ENCODE measurements around the gene MB21D2.
A peak's percentile ranks its signal among the peaks of the same experiment; 100 is the strongest.
"Not testable (repeated sequence)": the region's sequence is repeated elsewhere in the genome, so short reads cannot be mapped to it uniquely, and the experiment has no call there.

MB21D2 gene

DNA sequence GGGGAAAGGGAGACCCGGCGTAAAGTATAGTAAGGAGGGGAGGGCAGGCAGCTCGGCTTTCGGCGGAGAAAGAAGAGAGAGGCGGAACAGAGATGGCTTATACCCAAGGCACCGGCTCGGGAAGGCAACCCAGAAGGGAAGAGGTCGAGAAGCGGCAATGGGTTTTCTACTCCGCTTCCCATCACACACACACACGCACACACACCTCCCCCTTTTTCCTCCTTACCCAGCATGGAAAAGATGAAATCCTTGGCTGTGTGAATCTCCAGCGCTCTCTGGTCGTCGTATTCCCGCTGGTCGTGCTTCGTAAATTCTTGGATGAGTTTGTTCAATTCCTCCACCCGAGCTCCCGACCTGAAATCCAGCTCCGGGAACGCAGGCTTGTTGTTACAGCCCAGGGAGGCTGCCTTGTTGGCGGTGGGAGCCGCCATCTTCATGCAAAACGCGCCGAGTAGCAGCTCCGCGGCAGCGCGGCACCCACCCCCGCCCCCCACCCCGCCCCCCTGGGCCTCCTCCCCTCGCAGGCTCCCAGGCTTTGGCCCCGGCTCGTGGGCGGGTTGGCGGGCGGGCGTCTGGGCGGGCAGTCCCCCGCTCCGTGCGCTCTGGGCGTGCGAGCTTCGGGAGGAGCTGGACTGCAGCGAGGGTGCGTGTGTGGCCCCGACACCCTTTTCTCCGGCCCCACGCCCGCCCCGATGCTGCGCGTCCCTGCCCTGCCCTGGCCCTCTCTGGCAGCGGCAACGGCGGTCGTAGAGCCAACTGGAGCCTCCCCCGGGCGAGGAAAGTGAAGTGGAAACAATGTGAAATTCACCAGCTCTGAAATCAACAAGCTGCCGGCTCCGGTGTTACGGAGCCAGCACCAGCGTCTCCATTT lies at the start of gene MB21D2:
Gene MB21D2, minus strand, starts transcription at position 453 of the 871 bp plus-strand sequence. Its CDS starts 16 bp downstream, at position 437.
- intact Hi-C loops (cut with DNase I; ENCODE audit: low total_unique reads): loop anchor here (5.0 kb wide), 1 partner anchor 85 kb away; no protein-coding TSS in a partner anchor

GRCh38 chr3:192964959-192965719 lies 47.5 kb upstream of the MB21D2 start:
- H3K4me3 ChIP-seq; H3K27ac ChIP-seq; DNase-seq; H3K9me3 ChIP-seq; H3K36me3 ChIP-seq; H3K4me1 ChIP-seq; intact Hi-C loops (cut with DNase I; ENCODE audit: low total_unique reads); H3K27me3 ChIP-seq: not testable (repeated sequence)

More for the DNA sequence above, at the start of gene MB21D2:
- Histone ChIP-seq H3K4me1 (peaks cover 0 to 26% (median 4%) of the 10 kb centered on the region in 4 donors), H3K36me3 (no peaks in the 10 kb centered on the region), H3K4me3 (peak within 1 kb of the TSS; percentile 72 to 84), H3K9me3 (no peaks in the 10 kb centered on the region), H3K27me3 (no peaks in the 10 kb centered on the region), H3K27ac (peak within 1 kb of the TSS; percentile 90 to 92)
- TF ChIP-seq, protein P1, sequence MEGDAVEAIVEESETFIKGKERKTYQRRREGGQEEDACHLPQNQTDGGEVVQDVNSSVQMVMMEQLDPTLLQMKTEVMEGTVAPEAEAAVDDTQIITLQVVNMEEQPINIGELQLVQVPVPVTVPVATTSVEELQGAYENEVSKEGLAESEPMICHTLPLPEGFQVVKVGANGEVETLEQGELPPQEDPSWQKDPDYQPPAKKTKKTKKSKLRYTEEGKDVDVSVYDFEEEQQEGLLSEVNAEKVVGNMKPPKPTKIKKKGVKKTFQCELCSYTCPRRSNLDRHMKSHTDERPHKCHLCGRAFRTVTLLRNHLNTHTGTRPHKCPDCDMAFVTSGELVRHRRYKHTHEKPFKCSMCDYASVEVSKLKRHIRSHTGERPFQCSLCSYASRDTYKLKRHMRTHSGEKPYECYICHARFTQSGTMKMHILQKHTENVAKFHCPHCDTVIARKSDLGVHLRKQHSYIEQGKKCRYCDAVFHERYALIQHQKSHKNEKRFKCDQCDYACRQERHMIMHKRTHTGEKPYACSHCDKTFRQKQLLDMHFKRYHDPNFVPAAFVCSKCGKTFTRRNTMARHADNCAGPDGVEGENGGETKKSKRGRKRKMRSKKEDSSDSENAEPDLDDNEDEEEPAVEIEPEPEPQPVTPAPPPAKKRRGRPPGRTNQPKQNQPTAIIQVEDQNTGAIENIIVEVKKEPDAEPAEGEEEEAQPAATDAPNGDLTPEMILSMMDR (IDR thresholded peaks at IDR 0.05): no peak
- peak; percentile 74 to 88 for DNase-seq

- Histone ChIP-seq H3K27me3 (no peaks in the 10 kb centered on the region), H3K4me1 (no peaks in the 10 kb centered on the region), H3K9me3 (no peaks in the 10 kb centered on the region), H3K36me3 (no peaks in the 10 kb centered on the region), H3K27ac (no peak overlapping the region), H3K4me3 (no peak overlapping the region)
- intact Hi-C loops (cut with DNase I; ENCODE audit: low total_unique reads): no loop called here
- no peak for DNase-seq
- TF ChIP-seq, protein P1 (IDR thresholded peaks at IDR 0.05): no peak
These were observed 42.1 kb upstream of the MB21D2 start for GRCh38 chr3:192959773-192960172.

GRCh38 chr3:192958219-192958872 lies 40.7 kb upstream of the MB21D2 start:
- Histone ChIP-seq H3K27ac (peak overlapping the region in 1 of 2 donors; percentile 39), H3K4me1 (no peaks in the 10 kb centered on the region), H3K36me3 (no peaks in the 10 kb centered on the region), H3K9me3 (no peaks in the 10 kb centered on the region), H3K27me3 (no peaks in the 10 kb centered on the region), H3K4me3 (no peak overlapping the region)
- intact Hi-C loops (cut with DNase I; ENCODE audit: low total_unique reads): no loop called here
- TF ChIP-seq, protein P1 (IDR thresholded peaks at IDR 0.05): no peak
- no peak for DNase-seq

DNA sequence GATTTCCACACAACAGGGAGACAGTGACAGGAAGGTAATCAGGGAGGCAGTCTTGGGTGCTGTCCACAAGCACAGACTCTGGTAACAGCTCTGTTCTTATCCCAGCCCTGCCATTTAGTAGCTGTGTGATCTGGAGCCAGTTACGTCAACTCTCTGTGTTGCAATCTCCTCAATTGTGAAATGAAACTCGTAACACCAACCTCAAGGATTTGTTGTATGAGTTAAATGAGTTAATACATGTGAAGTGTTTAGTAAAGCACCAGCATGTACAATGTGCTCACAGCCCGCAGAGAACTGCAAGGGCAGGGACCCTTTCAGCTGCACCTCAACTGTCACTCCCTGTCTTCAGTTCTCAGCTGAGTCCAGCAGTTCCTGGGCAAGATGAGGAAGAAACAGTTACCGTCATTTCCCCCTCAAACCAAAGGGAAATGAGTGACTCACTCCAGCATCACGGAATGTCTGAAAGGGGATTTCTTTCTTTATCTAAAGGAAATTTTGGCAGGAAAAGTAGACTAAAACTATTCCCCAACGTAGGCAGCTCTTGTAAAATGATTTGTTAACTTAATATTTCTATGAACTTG lies 39.9 kb upstream of the MB21D2 start:
- H3K9me3 ChIP-seq: no peaks in the 10 kb centered on the region
- DNase-seq: peak; percentile 46 to 67
- no peaks in the 10 kb centered on the region for H3K27me3 ChIP-seq
- no peaks in the 10 kb centered on the region for H3K4me1 ChIP-seq
- no peaks in the 10 kb centered on the region for H3K36me3 ChIP-seq
- TF ChIP-seq, protein P1 (IDR thresholded peaks at IDR 0.05): no peak
- intact Hi-C loops (cut with DNase I; ENCODE audit: low total_unique reads): no loop called here
- no peak overlapping the region for H3K4me3 ChIP-seq
- peak overlapping the region in 1 of 2 donors; percentile 39 for H3K27ac ChIP-seq

Measured in tibial artery (tissue), 4 donors.